Endodermal cell (in vitro differentiated cells): ENCODE results near the gene PTCD1. TPM values are rescaled to one million over a fixed set of nuclear protein-coding genes. Genes with fewer than 3 reads are reported as not detected.
A peak's percentile ranks its signal among the peaks of the same experiment; 100 is the strongest.

Experiments used
- DNase-seq: peaks from one replicate; pipeline ENCODE4 v3.0.0-alpha.2; 2017
- H3K27ac ChIP-seq: 2 replicates; pipeline ENCODE4 v1.5.1; 2013; ENCODE audit warnings: mild to moderate bottlenecking, low read depth, low read length, moderate library complexity
- H3K27me3 ChIP-seq: 2 replicates; pipeline ENCODE4 v1.6.1; 2013; ENCODE audit warnings: mild to moderate bottlenecking, low read length, moderate library complexity; ENCODE audit not compliant: insufficient read depth, control insufficient read depth, poor library complexity, severe bottlenecking
- H3K36me3 ChIP-seq: 2 replicates; pipeline ENCODE4 v1.7.0; 2013; ENCODE audit warnings: mild to moderate bottlenecking, low read length, moderate library complexity; ENCODE audit not compliant: control insufficient read depth, insufficient read depth
- H3K4me1 ChIP-seq: one replicate; pipeline ENCODE4 v1.7.0; 2013; ENCODE audit warnings: low read length; ENCODE audit not compliant: control insufficient read depth, insufficient read depth
- H3K4me3 ChIP-seq: 2 replicates; pipeline ENCODE4 v1.5.1; 2013; ENCODE audit warnings: mild to moderate bottlenecking, low read length, moderate library complexity
- H3K9ac ChIP-seq: 2 replicates; pipeline ENCODE4 v1.6.1; 2013; ENCODE audit warnings: mild to moderate bottlenecking, low read length, moderate library complexity; ENCODE audit not compliant: poor library complexity, severe bottlenecking; ENCODE audit errors: extremely low read depth
- H3K9me3 ChIP-seq: 2 replicates; pipeline ENCODE4 v1.6.1; 2013; ENCODE audit warnings: mild to moderate bottlenecking, low read length, moderate library complexity; ENCODE audit not compliant: control insufficient read depth
- H3K27ac Mint-ChIP-seq: 2 replicates; pipeline ENCODE4 v1.8.0; 2020; ENCODE audit warnings: mixed read lengths
- H3K27me3 Mint-ChIP-seq: 2 replicates; pipeline ENCODE4 v1.8.0; 2021; ENCODE audit warnings: mild to moderate bottlenecking, mixed read lengths; ENCODE audit not compliant: insufficient read depth
- H3K36me3 Mint-ChIP-seq: 2 replicates; pipeline ENCODE4 v1.8.0; 2020; ENCODE audit warnings: low read depth, mixed read lengths
- H3K4me1 Mint-ChIP-seq: 2 replicates; pipeline ENCODE4 v1.8.0; 2020; ENCODE audit warnings: mixed read lengths
- H3K4me3 Mint-ChIP-seq: 2 replicates; pipeline ENCODE4 v1.8.0; 2020; ENCODE audit warnings: mild to moderate bottlenecking, moderate library complexity, mixed read lengths
- H3K9me3 Mint-ChIP-seq: 2 replicates; pipeline ENCODE4 v1.8.0; 2020; ENCODE audit warnings: mild to moderate bottlenecking, mixed read lengths
- WGBS, 2 experiments: methylation state at CpG; one replicate each; pipeline versions ENCODE4 v1.1.5 to v1.1.7; 2013; ENCODE audit warnings: missing lambda C conversion rate in 2 of 2, mixed read lengths in 1 of 2; ENCODE audit not compliant: insufficient coverage in 1 of 2, insufficient read length in 1 of 2; 5-methylcytosine and 5-hydroxymethylcytosine counted together
- long read RNA-seq, 4 experiments: library from polyadenylated mRNA in 2 of 4; library from RNA in 1 of 4; library from capped mRNA in 1 of 4; stranded (forward) in 3 of 4; unstranded in 1 of 4; transcript quantifications; one replicate each; pipeline ENCODE4 v2.0.0, GENCODE V29; 2020 to 2021; ENCODE audit warnings: inconsistent platforms in 1 of 4
- polyA plus RNA-seq, 2 experiments: library from polyadenylated mRNA; stranded (reverse); fragments of 50-300 nt; gene quantifications; one replicate each; pipeline ENCODE4 v1.2.3, GENCODE V29; 2013
- total RNA-seq, 2 donors: library from RNA; stranded (reverse); fragmentation: NEBNext Ultra II Directional in 1 of 2; extraction: Animal tissue kit (Norgen Biotek cat#: 25700) in 1 of 2; gene quantifications; 2 replicates in 1 of 2; 3 replicates in 1 of 2; pipeline ENCODE4 v1.2.1, GENCODE V29; 2021
- TF ChIP-seq, protein P1 (sequence below): fragments of 200-600 bp; sonication (generic); conservative IDR thresholded peaks from 2 replicates; pipeline ENCODE4 v1.5.0; 2021; ENCODE audit warnings: antibody characterized with exemption, mild to moderate bottlenecking

PTCD1 gene, protein sequence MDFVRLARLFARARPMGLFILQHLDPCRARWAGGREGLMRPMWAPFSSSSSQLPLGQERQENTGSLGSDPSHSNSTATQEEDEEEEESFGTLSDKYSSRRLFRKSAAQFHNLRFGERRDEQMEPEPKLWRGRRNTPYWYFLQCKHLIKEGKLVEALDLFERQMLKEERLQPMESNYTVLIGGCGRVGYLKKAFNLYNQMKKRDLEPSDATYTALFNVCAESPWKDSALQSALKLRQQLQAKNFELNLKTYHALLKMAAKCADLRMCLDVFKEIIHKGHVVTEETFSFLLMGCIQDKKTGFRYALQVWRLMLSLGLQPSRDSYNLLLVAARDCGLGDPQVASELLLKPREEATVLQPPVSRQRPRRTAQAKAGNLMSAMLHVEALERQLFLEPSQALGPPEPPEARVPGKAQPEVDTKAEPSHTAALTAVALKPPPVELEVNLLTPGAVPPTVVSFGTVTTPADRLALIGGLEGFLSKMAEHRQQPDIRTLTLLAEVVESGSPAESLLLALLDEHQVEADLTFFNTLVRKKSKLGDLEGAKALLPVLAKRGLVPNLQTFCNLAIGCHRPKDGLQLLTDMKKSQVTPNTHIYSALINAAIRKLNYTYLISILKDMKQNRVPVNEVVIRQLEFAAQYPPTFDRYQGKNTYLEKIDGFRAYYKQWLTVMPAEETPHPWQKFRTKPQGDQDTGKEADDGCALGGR
- total RNA-seq, result 10 to 100 TPM; 11.9 to 12.5 TPM
- 5.8 TPM for polyA plus RNA-seq (2013, experiment 1 of 2)
- 5.2 TPM for polyA plus RNA-seq (2013, experiment 2 of 2)
- long read RNA-seq, experiment 1, full-length matches to known transcripts, result 3 of 8 reads
- long read RNA-seq, experiment 1, partial matches to known transcripts, result 2 of 8 reads
- long read RNA-seq, experiment 1, other reads (novel, unspliced or antisense), result 3 of 8 reads
- long read RNA-seq, experiment 2, full-length matches to known transcripts, result 78 of 103 reads
- long read RNA-seq, experiment 2, partial matches to known transcripts, result 6 of 103 reads
- long read RNA-seq, experiment 2, other reads (novel, unspliced or antisense), result 19 of 103 reads
- long read RNA-seq, experiment 3, full-length matches to known transcripts, result 229 of 287 reads
- long read RNA-seq, experiment 3, partial matches to known transcripts, result 15 of 287 reads
- long read RNA-seq, experiment 3, other reads (novel, unspliced or antisense), result 43 of 287 reads
- long read RNA-seq, experiment 4, full-length matches to known transcripts, result 2 of 3 reads
- long read RNA-seq, experiment 4, partial matches to known transcripts, result 0 of 3 reads
- long read RNA-seq, experiment 4, other reads (novel, unspliced or antisense), result 1 of 3 reads

- Mint-ChIP-seq H3K36me3 (peaks cover 36% of the 10 kb centered on the region), H3K4me1 (peaks cover 9% of the 10 kb centered on the region), H3K27ac (peak within 1 kb of the TSS; percentile 97), H3K9me3 (no peaks in the 10 kb centered on the region), H3K27me3 (no peaks in the 10 kb centered on the region), H3K4me3 (peak within 1 kb of the TSS; percentile 96)
- H3K36me3 ChIP-seq, result peaks cover 42% of the 10 kb centered on the region
- no peaks in the 10 kb centered on the region for H3K9me3 ChIP-seq
- H3K4me3 ChIP-seq, result peak within 1 kb of the TSS; percentile 92
- TF ChIP-seq, protein P1, sequence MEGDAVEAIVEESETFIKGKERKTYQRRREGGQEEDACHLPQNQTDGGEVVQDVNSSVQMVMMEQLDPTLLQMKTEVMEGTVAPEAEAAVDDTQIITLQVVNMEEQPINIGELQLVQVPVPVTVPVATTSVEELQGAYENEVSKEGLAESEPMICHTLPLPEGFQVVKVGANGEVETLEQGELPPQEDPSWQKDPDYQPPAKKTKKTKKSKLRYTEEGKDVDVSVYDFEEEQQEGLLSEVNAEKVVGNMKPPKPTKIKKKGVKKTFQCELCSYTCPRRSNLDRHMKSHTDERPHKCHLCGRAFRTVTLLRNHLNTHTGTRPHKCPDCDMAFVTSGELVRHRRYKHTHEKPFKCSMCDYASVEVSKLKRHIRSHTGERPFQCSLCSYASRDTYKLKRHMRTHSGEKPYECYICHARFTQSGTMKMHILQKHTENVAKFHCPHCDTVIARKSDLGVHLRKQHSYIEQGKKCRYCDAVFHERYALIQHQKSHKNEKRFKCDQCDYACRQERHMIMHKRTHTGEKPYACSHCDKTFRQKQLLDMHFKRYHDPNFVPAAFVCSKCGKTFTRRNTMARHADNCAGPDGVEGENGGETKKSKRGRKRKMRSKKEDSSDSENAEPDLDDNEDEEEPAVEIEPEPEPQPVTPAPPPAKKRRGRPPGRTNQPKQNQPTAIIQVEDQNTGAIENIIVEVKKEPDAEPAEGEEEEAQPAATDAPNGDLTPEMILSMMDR, result no peak
- peaks cover 2% of the 10 kb centered on the region for H3K4me1 ChIP-seq
- WGBS, 2 experiments, result 0% methylated on average over 33 to 89 of the region's 89 CpGs
- H3K27me3 ChIP-seq, result no peaks in the 10 kb centered on the region
- peak; percentile 99 for DNase-seq
- H3K27ac ChIP-seq, result peak within 1 kb of the TSS; percentile 74
- peak within 1 kb of the TSS; percentile 79 for H3K9ac ChIP-seq
Measured at GRCh38 chr7:99438573-99439480, at the start of gene PTCD1, which contains the start of gene CPSF4. Gene PTCD1 (minus strand): TSS chr7:99438798. CDS start chr7:99435242, 3,556 bp downstream. Gene CPSF4 (plus strand): TSS chr7:99438943. CDS start chr7:99439083, 140 bp downstream.

- 92 to 95% methylated on average over 2 to 5 of the region's 5 CpGs for WGBS, 2 experiments
Measured at GRCh38 chr7:99485094-99485493, 46.5 kb upstream of the PTCD1 start.

More at GRCh38 chr7:99485094-99485493, 46.5 kb upstream of the PTCD1 start:
- peaks cover 50% of the 10 kb centered on the region for H3K36me3 ChIP-seq
- H3K4me3 Mint-ChIP-seq, result no peak overlapping the region
- TF ChIP-seq, protein P1, result no peak
- H3K9me3 ChIP-seq, result no peaks in the 10 kb centered on the region
- no peak overlapping the region for H3K9ac ChIP-seq
- H3K27me3 Mint-ChIP-seq, result no peaks in the 10 kb centered on the region
- H3K36me3 Mint-ChIP-seq, result peaks cover 45% of the 10 kb centered on the region
- no peaks in the 10 kb centered on the region for H3K4me1 Mint-ChIP-seq
- peaks cover 7% of the 10 kb centered on the region for H3K9me3 Mint-ChIP-seq
- no peak overlapping the region for H3K4me3 ChIP-seq
- no peaks in the 10 kb centered on the region for H3K27me3 ChIP-seq
- DNase-seq, result no peak
- H3K27ac Mint-ChIP-seq, result no peak overlapping the region
- no peak overlapping the region for H3K27ac ChIP-seq
- no peaks in the 10 kb centered on the region for H3K4me1 ChIP-seq
